Glomerular visceral epithelial cell (primary cell): Measurements from ENCODE around the gene AMIGO1.
"Not testable (repeated sequence)": the region's sequence is repeated elsewhere in the genome, so short reads cannot be mapped to it uniquely, and the experiment has no call there.

Experiments used
- DNase-seq: peaks from one replicate; pipeline ENCODE4 v3.0.0-alpha.2; 2016; ENCODE audit errors: extremely low spot score

Gene AMIGO1

DNA sequence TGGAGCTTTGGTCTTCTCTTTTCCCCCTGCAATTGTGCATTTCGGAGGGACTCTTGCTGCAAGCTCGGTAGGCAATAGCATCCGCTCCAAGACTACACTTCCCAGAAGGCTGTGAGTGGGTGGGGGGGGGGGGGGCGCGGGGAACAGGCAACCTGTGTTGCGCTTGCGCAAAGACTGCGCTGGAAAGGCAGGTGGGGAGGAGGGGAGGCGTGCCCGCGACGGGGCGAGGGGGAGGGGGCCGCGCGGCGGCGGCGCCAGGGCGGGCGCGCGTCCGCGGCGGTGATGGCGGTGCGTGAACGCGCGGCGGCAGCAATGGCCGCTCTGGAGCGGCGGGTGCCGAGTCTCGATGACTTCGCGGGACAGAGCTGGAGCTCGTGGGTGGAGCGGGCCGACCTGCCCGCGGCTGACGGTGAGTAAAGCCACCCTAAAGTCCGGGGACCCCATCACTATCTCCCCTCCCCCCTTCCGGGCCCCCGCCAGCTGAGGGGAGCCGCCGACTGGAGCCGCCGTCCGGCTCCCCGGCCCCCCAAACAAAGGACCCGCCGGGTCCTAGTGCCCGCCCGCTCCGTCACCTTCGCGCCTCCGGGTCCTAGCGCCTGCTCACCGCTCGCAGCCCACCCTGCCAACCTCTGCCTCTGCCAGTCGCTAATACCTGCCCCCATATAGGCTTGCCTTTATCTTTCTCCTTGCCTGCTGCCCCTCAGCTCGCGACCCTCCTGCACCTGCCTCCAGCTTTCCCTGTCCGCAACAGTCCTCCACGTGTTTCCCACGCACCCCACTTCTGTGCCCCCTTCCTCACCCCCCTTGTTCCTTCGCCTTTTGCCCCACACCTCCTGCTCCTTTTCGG, 25.6 kb downstream of the AMIGO1 start, which contains the start of gene ATXN7L2:
Gene ATXN7L2 (plus strand): TSS at position 234 of the 847 bp plus-strand sequence. CDS start 49 bp downstream, at position 283.
- DNase-seq = peak; percentile 95

DNA sequence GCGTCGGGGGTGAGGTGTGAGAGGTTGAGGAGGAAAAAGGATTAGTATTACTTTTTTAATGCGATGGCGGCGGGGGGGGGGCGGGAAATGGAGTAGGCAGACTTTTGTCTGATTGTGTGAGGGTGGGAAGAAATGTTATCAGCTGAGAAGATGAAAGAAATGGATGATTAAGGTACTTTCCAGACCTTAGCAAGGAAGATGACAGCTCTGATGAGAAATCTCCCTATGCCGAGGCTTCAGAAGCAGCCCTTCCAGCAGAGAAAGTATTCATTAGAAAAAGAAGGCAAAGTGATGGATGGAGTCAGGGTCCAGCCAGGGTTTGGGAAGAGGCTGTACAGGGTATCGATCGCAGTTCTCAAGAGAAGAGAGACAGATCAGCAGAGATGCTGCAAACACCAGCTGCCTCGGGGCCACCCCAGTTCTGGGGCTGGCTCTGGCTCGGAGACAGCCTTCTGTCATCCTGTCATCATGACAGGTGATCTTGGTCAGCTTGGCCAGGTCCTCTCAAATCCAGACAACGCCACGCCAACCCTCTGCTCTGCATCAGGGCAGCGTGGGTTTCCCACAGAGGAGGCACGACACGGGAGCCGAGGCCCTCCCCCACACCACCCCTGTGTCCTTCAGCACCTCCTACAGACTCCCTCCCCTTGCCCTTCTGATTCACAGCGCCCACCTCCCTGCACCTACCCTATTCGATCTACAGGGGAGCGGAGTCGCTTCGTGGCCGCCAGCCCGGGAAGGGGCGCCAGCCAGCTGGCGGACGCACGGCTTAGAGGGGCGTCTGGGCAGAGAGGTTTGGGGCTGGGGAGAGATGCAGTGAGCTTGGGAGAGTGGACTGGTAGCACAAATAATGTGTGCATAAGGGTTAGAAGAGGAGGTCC, 26.5 kb downstream of the AMIGO1 start:
- DNase-seq = no peak

DNA sequence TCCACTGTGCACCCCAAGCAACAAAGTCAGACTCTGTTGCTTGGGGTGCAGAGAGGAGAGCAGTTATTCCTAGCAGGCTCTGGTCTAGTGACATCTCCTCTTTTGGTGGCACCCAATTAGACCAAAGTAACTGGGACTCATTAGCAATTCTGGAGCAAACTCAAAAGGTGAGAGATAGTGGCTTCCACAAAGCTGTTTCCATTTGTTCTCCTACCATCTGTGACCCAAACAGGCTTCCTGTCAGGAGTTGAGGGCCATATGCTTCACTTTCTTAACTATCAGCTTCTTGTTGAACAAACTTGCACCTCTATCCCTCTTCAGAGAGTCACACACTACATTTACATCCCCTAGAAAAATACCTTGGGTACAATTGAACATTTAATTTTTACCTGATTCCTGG, 27.3 kb downstream of the AMIGO1 start:
- DNase-seq = no peak

DNA sequence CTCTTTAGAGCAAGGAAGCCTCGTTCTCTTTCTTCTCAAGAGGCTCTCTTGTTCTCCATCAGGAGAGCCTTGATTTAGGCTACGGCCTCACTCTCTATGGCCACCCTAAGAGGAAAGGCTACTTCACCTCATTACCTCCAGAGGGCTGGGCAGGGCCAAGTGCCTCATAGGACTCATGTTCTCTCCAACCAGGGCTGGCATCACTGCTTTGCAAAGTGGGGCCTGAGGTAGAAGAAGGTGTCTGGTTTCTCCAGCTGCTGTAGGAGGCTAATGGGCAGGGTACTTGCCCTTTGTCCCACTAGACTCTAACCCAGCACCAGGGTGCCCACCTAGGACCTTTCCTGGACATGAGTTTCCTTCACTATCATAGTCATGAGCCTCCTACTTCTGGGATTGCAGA, 27.9 kb downstream of the AMIGO1 start:
- no peak for DNase-seq

DNA sequence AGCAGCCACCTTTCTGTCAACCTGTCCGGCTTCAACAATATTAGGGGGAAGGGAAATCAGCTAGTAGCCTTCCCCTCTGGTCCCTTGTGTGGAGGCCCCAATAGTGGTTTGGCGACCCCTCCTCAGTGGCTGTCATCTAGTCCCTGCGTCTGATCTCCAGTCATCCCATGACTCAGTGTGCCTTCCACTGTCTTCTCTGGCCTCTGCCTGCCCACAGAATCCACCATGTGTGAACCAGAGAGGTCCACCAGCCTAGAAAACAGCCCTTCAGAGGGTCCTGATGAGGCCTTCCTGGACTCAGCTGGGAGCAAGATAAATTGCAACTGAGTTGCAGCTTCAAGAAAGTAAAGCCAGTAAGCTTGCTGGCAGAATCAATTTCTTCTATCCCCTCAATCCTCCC, 29.6 kb downstream of the AMIGO1 start:
- DNase-seq = no peak

DNA sequence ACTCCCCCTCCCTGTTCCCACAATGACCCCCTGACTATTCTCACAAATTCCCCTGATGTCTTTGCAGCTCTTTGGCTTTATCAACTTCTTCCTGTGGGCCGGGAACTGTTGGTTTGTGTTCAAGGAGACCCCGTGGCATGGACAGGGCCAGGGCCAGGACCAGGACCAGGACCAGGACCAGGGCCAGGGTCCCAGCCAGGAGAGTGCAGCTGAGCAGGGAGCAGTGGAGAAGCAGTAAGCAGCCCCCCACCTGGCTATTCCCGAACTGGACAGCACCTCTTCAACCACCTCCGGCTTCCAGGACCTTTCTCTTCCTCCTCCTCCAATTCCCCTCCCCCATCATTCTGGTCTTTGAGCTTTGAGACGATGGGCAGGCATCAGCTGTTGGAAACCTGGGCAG, 30.2 kb downstream of the AMIGO1 start:
- DNase-seq = no peak

DNA sequence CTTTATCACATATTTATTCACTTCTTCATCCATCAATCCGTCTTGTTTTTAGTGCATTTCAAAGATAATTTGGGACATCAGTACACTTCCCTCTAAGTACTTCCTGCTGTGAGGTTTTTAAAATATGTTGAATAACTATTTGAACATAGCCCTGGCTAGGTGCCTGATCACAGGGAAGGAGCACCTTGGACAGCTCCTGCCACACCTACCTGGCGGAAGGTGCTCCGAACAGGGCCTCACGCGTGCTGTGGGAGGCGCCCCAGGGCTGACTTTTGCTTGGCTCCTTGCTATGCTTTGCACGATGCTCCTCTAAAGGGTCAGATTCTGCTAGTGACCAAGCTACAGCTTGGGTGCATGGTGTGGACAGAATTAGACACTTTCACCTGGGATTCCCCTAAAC, 30.7 kb downstream of the AMIGO1 start:
- DNase-seq = no peak

DNA sequence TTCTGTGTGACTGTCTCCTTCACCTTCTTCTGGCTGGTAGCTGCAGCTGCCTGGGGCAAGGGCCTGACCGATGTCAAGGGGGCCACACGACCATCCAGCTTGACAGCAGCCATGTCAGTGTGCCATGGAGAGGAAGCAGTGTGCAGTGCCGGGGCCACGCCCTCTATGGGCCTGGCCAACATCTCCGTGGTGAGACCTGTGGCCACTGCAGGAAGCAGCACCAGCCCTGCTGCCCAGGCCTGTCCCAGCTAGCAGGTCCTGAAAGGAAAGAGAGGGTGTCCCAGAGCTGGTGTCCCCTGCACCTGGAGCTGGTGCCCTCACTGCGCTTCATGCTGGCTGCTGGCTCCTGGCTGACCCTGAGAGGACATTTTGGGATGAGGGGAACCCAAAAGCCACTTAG, 31.7 kb downstream of the AMIGO1 start:
- DNase-seq = no peak

DNA sequence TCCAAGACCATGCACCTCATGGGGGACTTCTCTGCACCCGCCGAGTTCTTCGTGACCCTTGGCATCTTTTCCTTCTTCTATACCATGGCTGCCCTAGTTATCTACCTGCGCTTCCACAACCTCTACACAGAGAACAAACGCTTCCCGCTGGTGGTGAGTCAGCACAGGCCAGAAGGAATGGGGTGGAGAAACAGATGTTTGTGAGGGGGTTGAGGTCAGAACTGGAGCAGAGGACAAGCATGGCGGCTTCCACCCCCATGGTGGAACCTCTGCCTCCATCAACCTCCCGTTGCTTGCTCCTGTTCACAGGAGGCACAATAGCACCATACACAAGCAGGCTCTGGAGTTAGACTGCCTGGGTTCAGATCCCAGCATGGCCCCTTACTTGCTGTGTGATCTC, 32.7 kb downstream of the AMIGO1 start:
- DNase-seq = no peak

DNA sequence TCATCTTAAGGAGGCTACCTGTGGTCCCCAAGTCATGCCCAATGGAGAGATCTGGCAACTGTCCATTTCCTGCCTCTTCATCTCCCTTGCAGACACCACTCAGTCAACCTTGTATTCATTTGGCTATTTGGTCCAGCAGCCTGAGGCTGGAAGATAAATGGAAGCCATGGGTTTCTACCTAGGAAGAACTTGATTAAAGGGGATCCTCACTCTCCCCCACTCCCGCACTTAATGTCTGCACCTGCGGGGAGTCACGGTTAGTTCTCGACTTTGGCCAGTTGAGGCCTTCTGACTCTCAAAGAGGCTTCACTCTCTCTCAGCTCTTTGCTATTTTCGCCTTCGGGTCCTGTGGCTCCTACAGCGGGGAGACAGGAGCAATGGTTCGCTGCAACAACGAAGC, 34.3 kb downstream of the AMIGO1 start:
- DNase-seq = no peak

DNA sequence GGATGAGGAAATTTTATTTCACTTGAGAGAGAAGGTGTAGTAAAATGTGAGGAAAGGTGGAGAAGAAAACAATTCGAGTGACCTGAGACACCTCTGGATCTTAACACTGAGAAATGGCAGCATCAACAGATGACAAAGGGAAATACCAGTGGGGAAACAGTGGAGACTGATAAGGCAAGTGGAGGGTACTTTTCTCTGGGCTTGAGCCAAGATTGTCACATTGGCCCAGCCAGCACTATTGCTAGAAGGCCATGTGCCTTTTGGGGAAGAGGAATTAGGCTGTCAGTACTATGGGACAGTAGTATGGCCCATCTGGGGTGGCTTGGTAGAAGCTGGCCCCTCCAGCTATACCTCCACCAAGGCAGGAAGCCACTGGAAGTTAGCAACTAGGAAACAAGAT, 34.8 kb downstream of the AMIGO1 start:
- no peak for DNase-seq

DNA sequence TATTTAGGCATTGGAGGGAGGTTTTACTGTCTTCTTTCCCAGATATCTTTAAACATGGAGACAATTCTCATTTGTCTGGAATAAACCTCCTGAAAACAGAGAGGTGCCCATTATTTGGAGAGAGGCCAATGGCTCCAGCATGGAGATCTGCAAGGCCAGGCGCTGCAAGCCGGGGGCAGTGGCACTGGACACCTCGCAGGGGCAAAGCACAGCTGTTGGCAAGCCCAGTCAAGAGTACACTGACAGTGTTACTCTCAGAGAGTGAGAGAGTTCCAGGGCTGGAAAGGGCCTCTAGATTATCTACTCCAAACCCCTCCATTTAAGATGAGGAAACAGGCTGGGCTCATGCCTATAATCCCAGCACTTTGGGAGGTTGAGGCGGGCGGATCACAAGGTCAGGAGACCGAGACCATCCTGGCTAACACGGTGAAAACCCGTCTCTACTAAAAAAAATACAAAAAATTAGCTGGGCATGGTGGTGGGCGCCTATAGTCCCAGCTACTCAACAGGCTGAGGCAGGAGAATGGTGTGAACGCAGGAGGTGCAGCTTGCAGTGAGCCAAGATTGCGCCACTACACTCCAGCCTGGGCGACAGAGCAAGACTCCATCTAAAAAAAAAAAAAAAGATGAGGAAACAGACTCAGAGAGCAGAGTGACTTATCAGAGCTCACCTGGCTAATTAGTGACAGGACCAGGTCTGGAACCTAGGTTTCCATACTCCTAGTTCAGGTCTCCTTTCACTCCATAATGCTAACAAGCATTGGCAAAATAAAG, 36.1 kb downstream of the AMIGO1 start:
- not testable (repeated sequence) for DNase-seq

DNA sequence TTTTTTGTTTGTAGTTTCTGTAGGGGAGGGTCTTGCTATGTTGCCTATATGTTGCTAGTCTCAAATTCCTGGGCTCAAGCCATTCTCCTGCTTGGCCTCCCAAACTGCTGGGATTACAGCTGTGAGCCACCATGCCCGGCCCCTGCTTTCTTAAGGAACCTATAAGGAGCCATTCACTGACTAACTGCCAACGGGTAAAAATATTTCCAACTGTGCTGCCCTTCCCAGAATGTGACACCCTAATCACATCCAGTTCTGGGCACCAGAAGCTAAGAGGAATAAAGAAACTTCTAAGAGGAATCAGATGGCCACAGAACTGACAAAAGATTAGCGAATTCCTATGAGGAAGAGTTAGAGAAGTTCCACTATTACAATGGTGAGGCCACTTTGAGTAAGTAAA, 36.7 kb downstream of the AMIGO1 start:
- no peak for DNase-seq

DNA sequence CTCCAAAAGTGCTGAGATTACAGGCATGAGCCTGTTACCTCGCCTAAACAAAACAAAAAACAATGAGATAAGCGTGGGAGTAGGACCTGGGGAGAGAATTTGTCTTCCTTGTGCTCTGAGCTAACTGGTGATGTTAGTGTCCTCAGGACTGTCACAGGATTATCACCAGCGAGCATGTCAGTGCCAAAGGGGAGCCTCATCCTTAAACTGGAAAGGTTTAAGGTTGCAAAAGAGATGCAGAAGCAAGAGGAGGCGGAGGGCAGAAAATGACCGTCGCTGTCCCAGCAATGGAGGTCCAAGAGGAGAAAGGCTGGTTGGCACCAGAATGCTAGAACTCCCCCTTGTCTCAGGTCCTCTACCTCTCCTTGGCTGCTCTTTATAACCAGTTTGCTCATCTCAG, 39.3 kb downstream of the AMIGO1 start:
- DNase-seq = no peak

DNA sequence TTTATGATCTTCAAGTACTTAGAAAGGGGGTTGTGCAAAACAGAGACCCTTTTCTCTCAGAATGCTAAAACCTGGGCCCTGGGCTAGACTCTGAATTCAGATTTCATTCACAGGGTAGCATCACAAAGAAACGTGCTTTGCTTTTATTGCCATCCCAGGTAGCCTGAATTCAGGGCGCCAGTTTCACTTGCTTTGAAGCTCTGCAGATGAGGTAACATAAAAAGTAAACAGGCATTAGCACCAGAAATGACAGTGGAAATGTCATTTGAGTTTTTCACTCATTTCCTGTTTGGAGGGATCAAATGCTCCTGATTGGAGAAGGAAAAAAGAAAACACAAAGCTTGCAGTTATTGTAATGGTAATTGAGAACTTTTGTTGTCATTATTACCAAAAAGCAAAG, 40.6 kb downstream of the AMIGO1 start:
- DNase-seq = no peak

DNA sequence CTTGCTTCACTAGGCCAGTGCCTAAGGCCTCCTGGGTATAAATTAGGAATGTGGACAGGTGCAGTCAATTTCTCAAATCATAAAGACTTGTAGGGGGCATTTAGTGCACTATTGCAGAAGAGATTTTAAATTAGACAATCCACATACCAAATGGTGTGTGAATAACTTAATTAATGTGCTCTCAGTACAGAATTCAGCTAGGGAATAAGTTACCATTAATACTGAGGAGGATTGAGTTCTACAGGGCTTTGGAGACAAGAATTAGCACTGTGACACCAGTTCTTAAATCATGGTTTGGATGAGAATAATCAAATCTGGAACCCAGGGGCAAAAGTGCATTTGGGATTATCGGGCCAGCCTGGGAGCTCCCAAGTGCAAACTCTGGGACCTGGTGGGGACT, 41.5 kb downstream of the AMIGO1 start:
- no peak for DNase-seq

DNA sequence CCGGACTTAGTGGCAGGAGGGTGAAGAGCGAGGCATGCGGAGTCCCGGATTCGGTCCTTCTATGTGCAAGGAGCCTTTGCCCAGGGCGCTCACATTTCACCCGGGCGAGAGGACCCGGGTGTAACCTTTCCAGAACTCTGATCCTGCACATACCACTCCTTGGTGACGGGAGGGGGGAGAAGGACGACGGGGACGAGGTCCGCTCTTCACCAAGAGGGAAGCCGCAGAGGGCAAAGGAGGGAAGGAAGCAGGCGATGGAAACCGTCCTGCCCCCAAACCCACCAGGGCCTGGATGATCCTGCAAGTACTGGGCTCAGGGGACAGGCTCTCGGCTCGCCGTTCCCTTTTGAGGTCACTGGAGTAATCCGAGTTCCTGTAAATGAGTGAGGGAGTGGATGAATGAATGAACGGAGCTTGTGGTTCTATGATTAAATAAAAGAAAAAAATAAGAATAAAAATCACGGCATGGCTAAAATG, 42.2 kb downstream of the AMIGO1 start:
- no peak for DNase-seq

DNA sequence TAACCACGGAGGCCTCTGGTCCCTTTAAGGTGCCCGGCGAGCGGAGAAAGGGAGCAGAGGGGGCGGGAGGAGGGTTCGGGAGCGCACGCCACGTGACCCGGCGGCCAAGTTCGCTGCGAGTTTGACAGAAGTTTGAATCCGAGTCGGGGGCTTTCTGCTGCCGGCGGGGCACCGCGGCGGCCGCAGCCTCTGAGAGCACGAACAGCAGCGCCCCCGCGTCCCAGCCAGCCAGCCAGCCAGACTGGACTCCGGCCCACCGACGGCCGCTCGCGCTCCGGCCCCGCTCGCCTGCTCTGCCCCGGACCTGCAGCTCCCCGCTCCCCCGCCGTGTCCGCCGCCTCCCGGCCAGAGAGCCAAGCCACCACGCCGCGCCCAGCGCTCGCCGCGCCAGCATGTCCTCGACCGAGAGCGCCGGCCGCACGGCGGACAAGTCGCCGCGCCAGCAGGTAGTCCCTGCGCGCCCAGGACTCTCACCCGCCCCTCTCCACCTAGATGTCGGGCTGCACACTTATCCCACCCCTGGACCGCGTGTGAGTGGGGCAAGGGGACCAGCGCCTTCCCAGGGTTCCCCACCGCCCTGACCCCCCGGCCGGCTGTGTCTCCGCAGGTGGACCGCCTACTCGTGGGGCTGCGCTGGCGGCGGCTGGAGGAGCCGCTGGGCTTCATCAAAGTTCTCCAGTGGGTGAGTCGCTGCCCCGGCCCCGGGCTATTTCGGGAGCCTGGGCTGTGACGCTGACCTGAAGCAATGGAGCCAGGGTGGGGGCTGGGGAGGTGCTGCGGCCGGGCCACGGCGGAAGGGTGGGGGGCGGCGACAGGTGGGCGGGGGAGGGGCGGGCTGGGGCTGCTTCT, 42.9 kb downstream of the AMIGO1 start, which contains the start of gene SYPL2:
Gene SYPL2 (plus strand): TSS at position 95 of the 849 bp plus-strand sequence. CDS start 298 bp downstream, at position 393.
- no peak for DNase-seq

DNA sequence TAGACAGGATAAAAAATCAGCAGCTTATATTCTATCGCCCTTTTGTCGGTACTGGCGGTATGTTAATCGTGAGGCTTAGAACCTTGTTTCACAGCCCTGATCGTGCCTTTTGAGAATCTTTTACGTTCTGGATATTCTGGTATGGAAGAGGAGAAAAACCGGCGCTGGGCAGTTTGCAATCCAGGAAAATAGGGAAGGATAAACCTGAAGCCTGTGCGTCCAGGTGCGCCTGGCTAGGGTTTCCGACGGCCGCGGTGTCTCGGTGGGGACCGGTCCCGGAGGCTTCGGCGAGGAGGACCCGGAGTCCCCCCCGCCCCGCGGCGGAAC, 43.4 kb downstream of the AMIGO1 start:
- no peak for DNase-seq

DNA sequence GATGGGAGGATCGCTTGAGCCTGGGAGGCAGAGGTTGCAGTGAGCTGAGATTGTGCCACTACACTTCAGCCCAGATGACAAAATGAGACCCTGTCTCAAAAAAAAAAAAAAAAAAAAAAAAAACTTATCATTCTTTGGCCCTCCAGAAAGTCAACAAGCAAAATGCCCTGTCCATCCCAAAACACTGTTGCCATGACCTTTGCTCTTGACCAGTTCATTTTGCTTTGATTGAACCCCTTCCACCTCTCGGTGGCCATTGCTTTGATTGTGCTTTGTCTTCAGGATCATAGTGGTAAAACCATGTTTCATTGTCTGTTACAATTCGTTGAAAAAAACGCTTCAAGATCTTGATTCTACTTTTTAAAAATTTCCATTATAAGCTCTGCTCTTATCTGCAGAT, 51.7 kb downstream of the AMIGO1 start:
- DNase-seq = no peak

DNA sequence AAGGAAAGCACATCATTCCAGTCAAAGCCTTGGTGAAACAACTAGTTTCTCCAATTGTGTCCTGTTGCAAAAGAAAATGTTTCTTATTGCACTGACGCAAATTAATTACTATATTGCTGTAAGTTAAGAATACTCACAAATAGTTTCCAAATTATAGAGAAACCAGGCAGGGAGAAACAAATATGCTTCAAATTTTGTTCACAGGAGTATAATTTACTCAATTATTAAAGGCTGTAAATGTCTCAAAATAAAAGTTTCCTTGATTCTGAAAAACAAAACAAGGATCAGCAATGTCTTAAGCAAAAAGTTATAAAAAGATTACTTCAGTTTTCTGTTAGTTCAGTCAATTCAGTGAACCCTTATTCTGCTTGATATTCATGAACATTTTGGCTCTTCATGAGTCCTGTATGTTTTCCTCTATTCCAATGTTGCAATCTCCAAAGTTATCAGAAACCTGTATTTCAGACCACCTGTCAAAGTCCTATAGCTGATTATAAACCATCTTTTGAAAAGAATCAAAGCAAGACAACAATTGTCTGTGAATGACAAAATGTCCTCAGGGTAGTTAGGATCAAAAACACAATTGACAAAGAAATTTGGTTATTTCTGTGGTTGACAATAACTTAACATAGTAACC, 54.9 kb downstream of the AMIGO1 start:
- no peak for DNase-seq
